Heart right ventricle (tissue), 16 donors: ENCODE measurements around the gene CRADD. TPM values are rescaled to one million over a fixed set of nuclear protein-coding genes. Genes with fewer than 3 reads are reported as not detected.

Source experiments
- ATAC-seq, 8 donors: fragments of 200-7000 bp; cut with Tn5 transposase; one replicate each; pipeline ENCODE4 v1.9.1; 2020; ENCODE audit warnings: mild to moderate bottlenecking in 8 of 8, moderate library complexity in 8 of 8, moderate number of reproducible peaks in 1 of 8
- DNase-seq, 2 donors: peaks; one replicate each; pipeline ENCODE4 v3.0.0-alpha.2; 2020
- H3K27ac ChIP-seq, 10 donors: fragments of 200-600 bp; sonication (generic) in 2 of 10; one replicate each; pipeline versions ENCODE4 v1.5.0 to v1.8.0; 2020 to 2022; ENCODE audit warnings: mild to moderate bottlenecking in 3 of 10
- H3K27me3 ChIP-seq, 7 donors: fragments of 200-600 bp; one replicate each; pipeline ENCODE4 v1.8.0; 2021 to 2022; ENCODE audit warnings: mild to moderate bottlenecking in 2 of 7
- H3K36me3 ChIP-seq, 9 donors: fragments of 200-600 bp; sonication (generic) in 1 of 9; one replicate each; pipeline versions ENCODE4 v1.5.0 to v1.8.0; 2020 to 2022; ENCODE audit warnings: mild to moderate bottlenecking in 2 of 9
- H3K4me1 ChIP-seq, 9 donors: fragments of 200-600 bp; sonication (generic) in 1 of 9; one replicate each; pipeline versions ENCODE4 v1.5.0 to v1.8.0; 2020 to 2022; ENCODE audit warnings: mild to moderate bottlenecking in 4 of 9
- H3K4me3 ChIP-seq, 10 donors: fragments of 200-600 bp; sonication (generic) in 2 of 10; one replicate each; pipeline versions ENCODE4 v1.5.0 to v1.8.0; 2020 to 2022; ENCODE audit warnings: mild to moderate bottlenecking in 7 of 10, moderate library complexity in 2 of 10
- H3K9me3 ChIP-seq, 11 donors: fragments of 200-600 bp in 10 of 11; sonication (generic) in 2 of 11; one replicate each; pipeline versions ENCODE4 v1.5.0 to v1.8.0; 2013 to 2022; ENCODE audit warnings: mild to moderate bottlenecking in 2 of 11, control low read depth in 1 of 11, moderate library complexity in 1 of 11
- CTCF ChIP-seq, 9 donors: fragments of 200-600 bp; sonication (generic) in 2 of 9; IDR thresholded peaks; one replicate each; pipeline versions ENCODE4 v1.5.0 to v1.8.0; 2021 to 2022; ENCODE audit warnings: antibody characterized with exemption in 9 of 9, mild to moderate bottlenecking in 5 of 9, moderate library complexity in 1 of 9
- WGBS, 2 donors: extraction: QIAGEN DNeasy Blood & Tissue Kit; methylation state at CpG; one replicate each; pipeline ENCODE4 v1.1.7; 2013; ENCODE audit warnings: inconsistent platforms in 1 of 2; 5-methylcytosine and 5-hydroxymethylcytosine counted together
- intact Hi-C, 10 donors: fragments of 100-400 bp; cut with DNase I; formaldehyde crosslinking; loops; one replicate each; pipeline versions ENCODE4 v1.11.1 to v1.14.2; 2022
- polyA plus RNA-seq, 2 donors: library from polyadenylated mRNA; stranded (reverse); fragments of 200-250 nt; gene quantifications; one replicate each; pipeline ENCODE4 v1.2.3, GENCODE V29; 2013
- total RNA-seq, 10 donors: library from RNA; stranded (reverse); fragmentation: NEBNext Ultra II Directional in 3 of 10; extraction: Animal tissue kit (Norgen Biotek cat#: 25700) in 3 of 10; gene quantifications; one replicate each; pipeline versions ENCODE4 v1.2.1 to v1.2.4, GENCODE V29; 2021 to 2023
- donor health status: Arrhythmogenic right ventricular cardiomyopathy.
- donor health status: ischemic (EF 13 %, LVEDD 7.1; RV severe dilation, severe dysfunction).
- donor health status: healthy with polysubstance abuse.
- donor health status: DM: no; HTN: yes; CAD: no.
- donor health status: DM: no; HTN: no; CAD: no.
- donor health status: ischemic (EF 25% LVEDD 6.9; RV normal size, moderate dysfunction).
- donor health status: ischemic (EF 25% LVEDD 5.7; RV mildly dilated, moderate dysfunction).
- donor health status: healthy.
- donor health status: DM: yes; HTN: yes; CAD: no.
- donor health status: Ischemic cardiomyopathy.
- donor health status: ischemic (EF 35%, LVEDD 5.7; RV mildly dilated, moderate dysfunction).
- donor health status: nonischemic (EF 11% LVEDD 7.7; RV severe dilation, severe dysfunction).
- donor health status: DM: yes; HTN: yes; CAD: no.
- donor health status: PGD.
- donor health status: ischemic (EF 29% LVEDD 5.4; RV normal size, mild dysfunction).
- donor health status: nonischemic (EF 23%, LVEDD 6.1; RV moderate dilation, normal function).

CRADD gene
- total and polyA plus RNA-seq, 12 donors = 5.0 to 80.1 (median 51.4) TPM

GRCh38 chr12:93733358-93733757, 56.2 kb downstream of the CRADD start:
- Histone ChIP-seq H3K9me3 (no peaks in the 10 kb centered on the region), H3K36me3 (no peaks in the 10 kb centered on the region), H3K27ac (no peak overlapping the region), H3K4me3 (no peak overlapping the region), H3K27me3 (no peaks in the 10 kb centered on the region), H3K4me1 (peaks cover 0 to 26% (median 17%) of the 10 kb centered on the region in 9 donors)
- 60 to 76% methylated on average over 3 of the region's 3 CpGs for WGBS, 2 donors
- peak; percentile 42 to 83 (median 62) for ATAC-seq
- peak; percentile 14 to 31 for DNase-seq
- intact Hi-C loops = loop anchor here in 1 of 10 donors (5.0 kb wide), 1 partner anchor 151 kb away; no protein-coding TSS in a partner anchor
- TF ChIP-seq CTCF (IDR thresholded peaks at IDR 0.05) = no peak

- Histone ChIP-seq H3K4me1 (peaks cover 0 to 32% (median 23%) of the 10 kb centered on the region in 9 donors), H3K36me3 (no peaks in the 10 kb centered on the region), H3K4me3 (no peak overlapping the region), H3K27me3 (no peaks in the 10 kb centered on the region), H3K27ac (no peak overlapping the region), H3K9me3 (no peaks in the 10 kb centered on the region)
- intact Hi-C loops = loop anchor here in 1 of 10 donors (5.0 kb wide), 1 partner anchor 152 kb away; no protein-coding TSS in a partner anchor
- WGBS, 2 donors = 98 to 99% methylated on average over 5 of the region's 5 CpGs
- no peak for TF ChIP-seq CTCF (IDR thresholded peaks at IDR 0.05)
- ATAC-seq (no peak), DNase-seq (no peak)
Observed at GRCh38 chr12:93733928-93734327, 56.8 kb downstream of the CRADD start.

GRCh38 chr12:93734784-93735183, 57.6 kb downstream of the CRADD start:
- Histone ChIP-seq H3K4me3 (no peak overlapping the region), H3K36me3 (no peaks in the 10 kb centered on the region), H3K9me3 (no peaks in the 10 kb centered on the region), H3K4me1 (peaks cover 0 to 39% (median 32%) of the 10 kb centered on the region in 9 donors), H3K27me3 (no peaks in the 10 kb centered on the region), H3K27ac (no peak overlapping the region)
- intact Hi-C loops = loop anchor here in 4 of 10 donors (5.0 kb wide), 3 partner anchors 57 to 152 kb away; partner anchors contain the start of gene CRADD (in 2 of the 4)
- DNase-seq (no peak), ATAC-seq (no peak)
- TF ChIP-seq CTCF (IDR thresholded peaks at IDR 0.05) = no peak
- 94% methylated on average over 2 of the region's 2 CpGs for WGBS, 2 donors

GRCh38 chr12:93736640-93737178, 59.5 kb downstream of the CRADD start:
- TF ChIP-seq CTCF (IDR thresholded peaks at IDR 0.05) = no peak
- H3K27ac ChIP-seq = peak overlapping the region in 4 of 10 donors; percentile 87 to 95 (median 93)
- H3K36me3 ChIP-seq = no peaks in the 10 kb centered on the region
- H3K9me3 ChIP-seq = no peaks in the 10 kb centered on the region
- H3K4me1 ChIP-seq = peaks cover 0 to 51% (median 42%) of the 10 kb centered on the region in 9 donors
- DNase-seq (no peak), ATAC-seq (no peak)
- no peaks in the 10 kb centered on the region for H3K27me3 ChIP-seq
- no peak overlapping the region for H3K4me3 ChIP-seq
- intact Hi-C loops = loop anchor here in 3 of 10 donors (5.0 kb wide), 2 partner anchors 59 to 144 kb away; partner anchors contain the start of gene CRADD (in 2 of the 3)
